ENCODE measurements around the gene ERVK3-1. TPM values are rescaled to one million over a fixed set of nuclear protein-coding genes. Genes with fewer than 3 reads are reported as not detected.

ERVK3-1 gene
- total RNA-seq, 1 donor from 2014 or later = 74.3 TPM

DNA sequence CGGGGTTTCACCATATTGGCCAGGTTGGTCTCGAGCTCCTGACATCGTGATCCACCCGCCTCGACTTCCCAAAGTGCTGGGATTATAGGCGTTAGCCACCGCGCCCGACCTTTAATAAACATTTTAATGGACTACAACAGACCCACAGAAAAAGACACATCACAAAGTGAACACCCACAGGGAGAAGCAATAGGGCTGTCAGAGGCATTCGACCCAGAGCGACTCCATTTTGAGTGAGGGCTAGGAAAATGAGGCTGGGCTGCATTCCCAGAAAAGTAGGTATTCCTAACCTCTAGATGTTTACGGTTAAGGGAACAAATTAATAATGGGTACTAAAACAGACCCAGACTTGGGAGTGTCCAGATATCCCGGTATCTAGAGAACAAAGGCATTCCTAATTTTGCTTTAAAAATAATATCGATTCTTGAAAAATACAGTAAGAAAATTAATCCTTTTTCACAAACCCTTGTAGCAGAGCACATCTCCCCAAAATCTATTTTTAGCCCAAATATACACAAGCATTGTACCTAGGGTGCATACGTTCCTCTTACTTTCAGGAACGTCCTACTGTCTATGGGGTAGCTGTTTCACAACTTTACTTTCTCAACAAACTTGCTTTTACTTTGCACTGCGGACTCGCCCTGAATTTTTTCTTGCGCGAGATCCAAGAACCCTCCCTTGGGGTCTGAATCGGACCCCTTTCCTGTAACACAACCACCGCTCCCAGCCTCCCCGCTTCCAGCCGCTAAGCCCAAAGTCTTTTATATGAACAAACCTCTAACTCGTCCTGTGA is 27.2 kb upstream of the ERVK3-1 start:
- TF ChIP-seq, protein P1, sequence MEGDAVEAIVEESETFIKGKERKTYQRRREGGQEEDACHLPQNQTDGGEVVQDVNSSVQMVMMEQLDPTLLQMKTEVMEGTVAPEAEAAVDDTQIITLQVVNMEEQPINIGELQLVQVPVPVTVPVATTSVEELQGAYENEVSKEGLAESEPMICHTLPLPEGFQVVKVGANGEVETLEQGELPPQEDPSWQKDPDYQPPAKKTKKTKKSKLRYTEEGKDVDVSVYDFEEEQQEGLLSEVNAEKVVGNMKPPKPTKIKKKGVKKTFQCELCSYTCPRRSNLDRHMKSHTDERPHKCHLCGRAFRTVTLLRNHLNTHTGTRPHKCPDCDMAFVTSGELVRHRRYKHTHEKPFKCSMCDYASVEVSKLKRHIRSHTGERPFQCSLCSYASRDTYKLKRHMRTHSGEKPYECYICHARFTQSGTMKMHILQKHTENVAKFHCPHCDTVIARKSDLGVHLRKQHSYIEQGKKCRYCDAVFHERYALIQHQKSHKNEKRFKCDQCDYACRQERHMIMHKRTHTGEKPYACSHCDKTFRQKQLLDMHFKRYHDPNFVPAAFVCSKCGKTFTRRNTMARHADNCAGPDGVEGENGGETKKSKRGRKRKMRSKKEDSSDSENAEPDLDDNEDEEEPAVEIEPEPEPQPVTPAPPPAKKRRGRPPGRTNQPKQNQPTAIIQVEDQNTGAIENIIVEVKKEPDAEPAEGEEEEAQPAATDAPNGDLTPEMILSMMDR (IDR thresholded peaks at IDR 0.05) = no peak
- H3K4me1 Mint-ChIP-seq = peaks cover 44% of the 10 kb centered on the region
- ChIA-PET POLR2A (interaction anchor here (0.6 to 3.4 kb wide), 15 partner anchors 8 to 569 kb away, joined by 3 to 17 read pairs (median 5); partner anchors contain the start of genes ERVK3-1, ZBTB45, ZNF154 and ZNF274), CTCF (no interaction called here)
- intact Hi-C loops (cut with micrococcal nuclease) = loop anchor here (1.0 to 5.0 kb wide), 10 partner anchors 27 to 331 kb away; partner anchors contain the start of genes ERVK3-1, MZF1, ZNF256 and ZNF274
- no peak for ATAC-seq (ENCODE audit: low read depth)
- H3K27me3 Mint-ChIP-seq = no peaks in the 10 kb centered on the region
- H3K9me3 Mint-ChIP-seq = peaks cover 8% of the 10 kb centered on the region
- H3K36me3 Mint-ChIP-seq (ENCODE audit: low read depth) = peaks cover 28% of the 10 kb centered on the region
- DNase-seq = no peak
- H3K4me3 Mint-ChIP-seq = peak overlapping the region; percentile 91
- H3K27ac Mint-ChIP-seq = peak overlapping the region; percentile 95

DNA sequence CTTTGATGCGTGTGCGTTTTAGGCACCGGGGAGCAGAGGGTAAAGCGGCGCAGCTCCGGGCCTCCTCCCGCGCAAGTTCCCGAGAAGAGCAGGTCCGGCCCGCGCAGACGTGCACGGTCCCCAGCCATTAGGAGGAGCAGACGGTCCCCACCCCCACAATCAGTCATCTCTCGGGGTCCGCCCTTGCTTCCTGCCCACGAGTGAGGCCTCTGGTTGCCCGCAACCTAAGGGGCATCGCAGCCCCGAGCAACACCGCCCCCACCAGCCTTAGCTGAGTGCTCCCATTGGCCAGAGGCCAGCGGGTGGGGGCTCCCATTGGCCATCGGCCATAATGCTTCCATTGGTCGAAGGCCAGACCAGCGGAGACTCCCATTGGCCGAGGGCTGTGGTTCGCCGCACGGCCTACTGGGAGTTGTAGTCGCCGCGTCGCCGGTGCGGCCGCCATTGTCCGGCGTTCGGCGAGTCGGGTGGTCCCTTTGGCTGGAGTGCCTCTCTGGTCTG is 26.6 kb upstream of the ERVK3-1 start, which contains the start of gene ZNF8:
Gene ZNF8, plus strand, starts transcription at position 415 of the 501 bp plus-strand sequence. CDS start 127 bp downstream, outside the sequence.
- CTCF ChIA-PET = no interaction called here
- H3K27me3 Mint-ChIP-seq = no peaks in the 10 kb centered on the region
- POLR2A ChIA-PET = interaction anchor here (1.0 to 3.4 kb wide), 14 partner anchors 9 to 569 kb away, joined by 3 to 17 read pairs (median 4); partner anchors contain the start of genes ERVK3-1, ZBTB45, ZNF154 and ZNF274
- peak; percentile 98 for ATAC-seq (ENCODE audit: low read depth)
- H3K4me3 Mint-ChIP-seq = peak within 1 kb of the TSS; percentile 91
- DNase-seq = peak; percentile 88
- peak within 1 kb of the TSS; percentile 95 for H3K27ac Mint-ChIP-seq
- peaks cover 8% of the 10 kb centered on the region for H3K9me3 Mint-ChIP-seq
- intact Hi-C loops (cut with micrococcal nuclease) = loop anchor here (1.0 to 5.0 kb wide), 11 partner anchors 27 to 331 kb away; partner anchors contain the start of genes ERVK3-1, MZF1, ZNF256 and ZNF274
- peaks cover 44% of the 10 kb centered on the region for H3K4me1 Mint-ChIP-seq
- TF ChIP-seq, protein P1 (IDR thresholded peaks at IDR 0.05) = no peak
- H3K36me3 Mint-ChIP-seq (ENCODE audit: low read depth) = peaks cover 28% of the 10 kb centered on the region

DNA sequence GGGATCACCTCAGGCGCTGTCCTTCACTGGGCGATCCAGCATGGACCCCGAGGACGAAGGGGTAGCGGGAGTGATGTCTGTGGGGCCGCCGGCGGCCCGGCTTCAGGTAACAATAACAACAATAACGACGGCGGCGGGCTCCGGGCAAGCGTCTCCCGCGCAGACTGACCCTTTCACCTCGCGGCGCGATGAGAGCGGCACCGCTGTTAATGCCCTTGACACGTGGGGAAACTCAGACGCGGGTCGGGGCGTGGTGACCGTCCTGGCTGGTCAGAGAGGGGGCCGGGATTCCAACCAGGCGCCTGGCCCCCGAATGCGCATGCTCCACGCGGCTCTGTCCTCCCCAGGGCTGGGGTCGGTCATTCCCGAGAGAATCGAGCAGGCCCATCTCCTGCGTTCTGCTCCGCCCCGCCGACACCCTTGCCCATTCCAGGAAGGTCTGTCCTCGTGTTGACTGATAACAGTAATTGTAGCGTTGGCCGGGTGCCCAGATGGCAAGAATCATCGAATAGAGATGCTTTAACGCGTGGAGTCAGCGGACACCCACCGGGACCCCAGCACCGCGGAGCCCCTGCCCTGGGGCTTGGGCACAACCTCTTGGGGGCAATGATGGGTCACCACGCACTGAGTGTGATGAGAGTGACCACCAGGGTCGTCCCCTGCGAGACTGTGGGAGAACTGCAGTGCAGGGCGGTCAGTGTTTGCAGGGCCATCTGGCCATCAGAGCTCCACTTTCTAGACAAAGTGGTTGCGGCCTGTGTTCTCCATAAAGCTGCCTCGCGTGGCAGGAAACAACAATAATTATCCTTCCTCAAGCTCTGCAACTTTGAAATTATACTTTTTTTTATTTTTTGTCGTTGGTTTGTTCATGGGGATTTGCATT is 25.9 kb upstream of the ERVK3-1 start:
- Mint-ChIP-seq H3K27ac (peak overlapping the region; percentile 95), H3K36me3 (ENCODE audit: low read depth) (peaks cover 26% of the 10 kb centered on the region), H3K9me3 (peaks cover 6% of the 10 kb centered on the region), H3K27me3 (no peaks in the 10 kb centered on the region), H3K4me3 (peak overlapping the region; percentile 91), H3K4me1 (peaks cover 44% of the 10 kb centered on the region)
- DNase-seq (peak; percentile 45), ATAC-seq (ENCODE audit: low read depth) (no peak)
- TF ChIP-seq, protein P1 (IDR thresholded peaks at IDR 0.05) = no peak
- POLR2A ChIA-PET = interaction anchor here (0.6 to 3.4 kb wide), 16 partner anchors 10 to 570 kb away, joined by 3 to 17 read pairs (median 4); partner anchors contain the start of genes ERVK3-1, ZBTB45, ZNF154 and ZNF274
- CTCF ChIA-PET = no interaction called here
- intact Hi-C loops (cut with micrococcal nuclease) = loop anchor here (1.0 to 5.0 kb wide), 3 partner anchors 52 to 102 kb away; partner anchors contain the start of genes ZNF544 and ZNF837

DNA sequence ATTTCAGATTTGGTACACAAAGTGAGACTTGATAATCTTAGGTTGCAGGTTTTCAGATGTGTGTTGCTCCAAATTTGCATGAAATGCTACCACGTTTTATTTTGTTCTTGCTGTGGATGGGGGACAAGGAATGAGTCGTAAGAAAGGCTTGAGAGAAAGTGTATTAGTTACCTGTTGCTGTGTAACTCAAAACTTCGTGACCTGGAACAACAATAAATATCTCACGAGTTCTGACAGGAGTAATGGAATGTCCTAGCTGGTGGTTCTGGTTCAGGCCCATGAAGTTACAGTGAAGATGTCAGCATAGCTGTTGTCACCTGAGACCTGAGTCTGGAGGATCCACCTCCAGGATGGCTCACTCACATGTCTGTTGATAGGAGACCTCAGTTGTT is 25.3 kb upstream of the ERVK3-1 start:
- CTCF ChIA-PET = no interaction called here
- no peaks in the 10 kb centered on the region for H3K27me3 Mint-ChIP-seq
- POLR2A ChIA-PET = interaction anchor here (0.6 to 3.4 kb wide), 3 partner anchors 27 to 97 kb away, joined by 4 to 16 read pairs (median 6); partner anchors contain the start of gene ZNF274
- peaks cover 3% of the 10 kb centered on the region for H3K9me3 Mint-ChIP-seq
- no peak for ATAC-seq (ENCODE audit: low read depth)
- TF ChIP-seq, protein P1 (IDR thresholded peaks at IDR 0.05) = no peak
- peaks cover 44% of the 10 kb centered on the region for H3K4me1 Mint-ChIP-seq
- peak overlapping the region; percentile 91 for H3K4me3 Mint-ChIP-seq
- DNase-seq = no peak
- H3K36me3 Mint-ChIP-seq (ENCODE audit: low read depth) = peaks cover 20% of the 10 kb centered on the region
- H3K27ac Mint-ChIP-seq = no peak overlapping the region
- intact Hi-C loops (cut with micrococcal nuclease) = loop anchor here (1.0 to 5.0 kb wide), 3 partner anchors 53 to 101 kb away; partner anchors contain the start of genes ZNF544 and ZNF837

All from activated B cell treated with CpG ODN at 0.5 μM for 24 hours (primary cell).